Progenitor cell of endocrine pancreas (in vitro differentiated cells): ENCODE data around the gene POU2AF1. TPM values are rescaled to one million over a fixed set of nuclear protein-coding genes. Genes with fewer than 3 reads are reported as not detected.

ENCODE experiments used
- DNase-seq: peaks from one replicate; pipeline ENCODE4 v3.0.0; 2021; ENCODE audit warnings: low spot score; ENCODE audit not compliant: unreplicated experiment
- H3K27ac Mint-ChIP-seq: 2 replicates; pipeline ENCODE4 v1.8.0; 2021; ENCODE audit warnings: mild to moderate bottlenecking, moderate library complexity, mixed read lengths
- H3K27me3 Mint-ChIP-seq: 2 replicates; pipeline ENCODE4 v1.8.0; 2021; ENCODE audit warnings: mixed read lengths
- H3K36me3 Mint-ChIP-seq: 2 replicates; pipeline ENCODE4 v1.8.0; 2022; ENCODE audit warnings: mixed read lengths; ENCODE audit not compliant: insufficient read depth
- H3K4me1 Mint-ChIP-seq: 2 replicates; pipeline ENCODE4 v1.8.0; 2021; ENCODE audit warnings: low read depth, mixed read lengths
- H3K4me3 Mint-ChIP-seq: 2 replicates; pipeline ENCODE4 v1.8.0; 2021; ENCODE audit warnings: low read depth, mild to moderate bottlenecking, moderate library complexity, mixed read lengths
- H3K9me3 Mint-ChIP-seq: 2 replicates; pipeline ENCODE4 v1.8.0; 2021; ENCODE audit warnings: low read depth, mixed read lengths
- CTCF ChIP-seq: fragments of 200-600 bp; sonication (generic); IDR thresholded peaks from one replicate; pipeline ENCODE4 v1.5.0; 2021; ENCODE audit warnings: antibody characterized with exemption, mild to moderate bottlenecking; ENCODE audit not compliant: unreplicated experiment
- total RNA-seq: library from RNA; stranded (reverse); gene quantifications from 2 replicates; pipeline ENCODE4 v1.2.1, GENCODE V29; 2021

Gene POU2AF1
- total RNA-seq, 1 donor from 2014 or later: 0.43 TPM

DNA sequence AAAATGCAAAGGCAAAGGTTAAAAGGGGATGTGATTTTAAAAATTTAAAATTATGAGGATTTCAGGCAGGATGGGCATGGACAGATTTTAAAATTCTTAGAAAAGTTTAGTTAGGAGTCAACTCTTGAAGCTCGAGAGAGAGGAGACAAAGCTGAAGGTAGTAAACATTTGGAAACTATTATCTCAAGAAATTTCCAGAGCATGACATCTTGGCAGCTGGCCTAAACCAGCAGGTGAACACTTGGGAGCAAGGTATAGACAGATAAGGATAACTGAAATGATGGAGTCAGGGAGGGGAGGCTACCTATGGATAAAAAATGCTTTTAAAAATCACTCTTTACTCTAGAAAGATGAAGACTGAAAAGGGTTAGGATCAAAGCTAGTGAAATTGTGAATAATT is 67.0 kb downstream of the POU2AF1 start:
- H3K4me1 Mint-ChIP-seq: peaks cover 17% of the 10 kb centered on the region
- no peak overlapping the region for H3K4me3 Mint-ChIP-seq
- no peak for DNase-seq
- no peaks in the 10 kb centered on the region for H3K36me3 Mint-ChIP-seq
- peaks cover 17% of the 10 kb centered on the region for H3K27me3 Mint-ChIP-seq
- TF ChIP-seq CTCF: no peak
- peaks cover 17% of the 10 kb centered on the region for H3K9me3 Mint-ChIP-seq
- no peak overlapping the region for H3K27ac Mint-ChIP-seq

DNA sequence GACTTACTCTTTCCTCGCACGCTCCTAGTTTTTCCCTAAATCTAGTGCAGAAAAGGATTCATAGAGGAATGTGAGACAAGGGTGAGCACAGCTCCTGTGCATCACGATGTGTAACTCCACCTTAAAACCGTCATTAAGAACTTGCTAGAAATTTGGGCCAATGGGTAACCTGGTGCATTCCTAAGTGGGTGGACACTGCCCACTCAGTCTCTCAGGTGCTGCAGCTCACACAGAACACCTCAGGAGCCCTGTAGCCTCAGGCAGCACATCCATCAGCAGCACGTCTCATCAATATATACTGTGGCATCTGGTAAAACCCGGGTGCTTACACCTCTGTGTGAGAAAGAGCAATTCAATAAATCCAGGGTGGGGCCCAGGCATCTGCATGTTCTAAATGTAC is 68.4 kb downstream of the POU2AF1 start:
- Mint-ChIP-seq H3K27ac (no peak overlapping the region), H3K27me3 (peaks cover 30% of the 10 kb centered on the region), H3K9me3 (peaks cover 7% of the 10 kb centered on the region), H3K4me3 (no peak overlapping the region), H3K36me3 (no peaks in the 10 kb centered on the region), H3K4me1 (peaks cover 17% of the 10 kb centered on the region)
- no peak for TF ChIP-seq CTCF
- DNase-seq: no peak

DNA sequence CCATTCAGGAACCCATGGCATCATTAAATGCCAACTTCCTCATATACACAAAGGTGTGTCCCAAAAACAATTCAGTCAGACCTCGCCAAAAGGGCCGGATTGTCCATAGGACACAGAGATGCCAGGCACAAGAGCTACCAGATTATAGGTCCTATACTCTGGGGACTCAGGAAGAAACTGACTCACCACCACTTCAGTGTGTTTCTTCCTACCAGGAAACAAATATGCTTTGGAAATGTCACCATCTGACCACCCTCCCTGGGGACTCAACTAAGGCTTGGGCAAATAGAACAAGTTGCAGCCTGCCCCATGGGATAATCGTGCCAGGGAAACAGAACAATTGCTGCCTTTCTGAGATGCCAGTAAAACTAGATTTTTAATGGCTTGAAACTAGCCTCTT is 69.0 kb downstream of the POU2AF1 start:
- no peaks in the 10 kb centered on the region for H3K36me3 Mint-ChIP-seq
- H3K4me3 Mint-ChIP-seq: no peak overlapping the region
- DNase-seq: no peak
- TF ChIP-seq CTCF: no peak
- peaks cover 34% of the 10 kb centered on the region for H3K27me3 Mint-ChIP-seq
- H3K9me3 Mint-ChIP-seq: peaks cover 7% of the 10 kb centered on the region
- H3K27ac Mint-ChIP-seq: no peak overlapping the region
- peaks cover 17% of the 10 kb centered on the region for H3K4me1 Mint-ChIP-seq

GRCh38 chr11:111309215-111309915 is 69.7 kb downstream of the POU2AF1 start:
- TF ChIP-seq CTCF: no peak
- Mint-ChIP-seq H3K36me3 (no peaks in the 10 kb centered on the region), H3K4me3 (no peak overlapping the region), H3K9me3 (peaks cover 2% of the 10 kb centered on the region), H3K27ac (no peak overlapping the region), H3K4me1 (peaks cover 18% of the 10 kb centered on the region), H3K27me3 (peaks cover 38% of the 10 kb centered on the region)
- no peak for DNase-seq

- TF ChIP-seq CTCF: no peak
- H3K27me3 Mint-ChIP-seq: peaks cover 38% of the 10 kb centered on the region
- H3K9me3 Mint-ChIP-seq: no peaks in the 10 kb centered on the region
- H3K4me3 Mint-ChIP-seq: no peak overlapping the region
- H3K27ac Mint-ChIP-seq: no peak overlapping the region
- H3K36me3 Mint-ChIP-seq: no peaks in the 10 kb centered on the region
- DNase-seq: no peak
- peaks cover 23% of the 10 kb centered on the region for H3K4me1 Mint-ChIP-seq
Measured at GRCh38 chr11:111308140-111308539, 70.9 kb downstream of the POU2AF1 start.
